G401.6 (cell line): ENCODE results near the gene HBA2.
"Not testable (repeated sequence)": the region's sequence is repeated elsewhere in the genome, so short reads cannot be mapped to it uniquely, and the experiment has no call there.

Experiments used
- FAIRE-seq: peaks from 2 replicates; lab custom pipeline; 2012; peaks lifted over from hg19 to GRCh38; lab: Jason Lieb, UNC

The HBA2 gene

DNA sequence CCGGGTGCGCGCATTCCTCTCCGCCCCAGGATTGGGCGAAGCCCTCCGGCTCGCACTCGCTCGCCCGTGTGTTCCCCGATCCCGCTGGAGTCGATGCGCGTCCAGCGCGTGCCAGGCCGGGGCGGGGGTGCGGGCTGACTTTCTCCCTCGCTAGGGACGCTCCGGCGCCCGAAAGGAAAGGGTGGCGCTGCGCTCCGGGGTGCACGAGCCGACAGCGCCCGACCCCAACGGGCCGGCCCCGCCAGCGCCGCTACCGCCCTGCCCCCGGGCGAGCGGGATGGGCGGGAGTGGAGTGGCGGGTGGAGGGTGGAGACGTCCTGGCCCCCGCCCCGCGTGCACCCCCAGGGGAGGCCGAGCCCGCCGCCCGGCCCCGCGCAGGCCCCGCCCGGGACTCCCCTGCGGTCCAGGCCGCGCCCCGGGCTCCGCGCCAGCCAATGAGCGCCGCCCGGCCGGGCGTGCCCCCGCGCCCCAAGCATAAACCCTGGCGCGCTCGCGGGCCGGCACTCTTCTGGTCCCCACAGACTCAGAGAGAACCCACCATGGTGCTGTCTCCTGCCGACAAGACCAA lies at the start of gene HBA2:
TSS of gene HBA2 (plus strand) at position 503 of the 568 bp plus-strand sequence. CDS start at position 540, 37 bp downstream.
- FAIRE-seq = not testable (repeated sequence)

DNA sequence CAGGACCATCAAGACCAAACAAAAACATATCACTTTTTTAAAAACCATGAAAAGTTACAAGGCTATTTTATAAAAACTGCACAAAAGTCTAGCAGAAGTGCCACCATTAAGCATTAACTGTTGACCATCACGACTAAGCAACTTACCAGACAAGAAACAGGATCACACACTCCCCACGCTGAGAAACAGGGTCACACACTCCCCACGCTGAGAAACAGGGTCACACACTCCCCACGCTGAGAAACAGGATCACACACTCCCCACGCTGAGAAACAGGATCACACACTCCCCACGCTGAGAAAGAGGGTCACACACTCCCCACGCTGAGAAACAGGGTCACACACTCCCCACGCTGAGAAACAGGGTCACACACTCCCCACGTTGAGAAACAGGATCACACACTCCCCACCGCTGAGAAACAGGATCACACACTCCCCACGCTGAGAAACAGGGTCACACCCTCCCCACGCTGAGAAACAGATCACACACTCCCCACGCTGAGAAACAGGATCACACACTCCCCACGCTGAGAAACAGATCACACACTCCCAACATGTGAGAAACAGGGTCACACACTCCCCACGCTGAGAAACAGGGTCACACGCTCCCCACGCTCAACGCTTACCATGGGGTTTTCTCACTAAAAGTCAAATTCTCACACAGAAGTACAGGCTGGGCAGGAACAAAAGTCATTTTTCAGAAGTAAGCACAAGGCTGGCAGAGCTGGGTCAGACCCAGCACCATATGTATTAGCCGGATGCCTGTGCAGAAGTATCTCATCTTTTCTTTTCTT lies 48.9 kb upstream of the HBA2 start:
- FAIRE-seq = not testable (repeated sequence)

DNA sequence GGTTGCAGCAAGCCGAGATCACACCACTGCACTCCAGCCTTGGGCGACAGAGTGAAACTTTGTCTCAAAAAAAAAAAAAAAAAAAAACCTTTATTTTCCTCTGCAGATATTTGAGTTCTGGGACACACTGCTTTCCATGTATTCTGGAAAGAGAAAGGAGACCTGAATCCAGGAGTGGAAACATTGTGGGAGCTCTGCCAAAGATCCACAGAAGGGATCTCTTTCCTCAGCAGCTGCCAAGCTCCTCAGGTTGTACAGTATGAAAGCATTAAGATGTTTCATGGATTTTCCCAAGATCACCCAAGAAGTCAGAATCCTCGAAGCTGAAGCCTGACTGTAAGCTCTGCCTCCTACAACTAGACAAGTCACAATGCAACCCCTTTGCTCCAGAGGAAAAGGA lies 47.7 kb upstream of the HBA2 start:
- no peak for FAIRE-seq

DNA sequence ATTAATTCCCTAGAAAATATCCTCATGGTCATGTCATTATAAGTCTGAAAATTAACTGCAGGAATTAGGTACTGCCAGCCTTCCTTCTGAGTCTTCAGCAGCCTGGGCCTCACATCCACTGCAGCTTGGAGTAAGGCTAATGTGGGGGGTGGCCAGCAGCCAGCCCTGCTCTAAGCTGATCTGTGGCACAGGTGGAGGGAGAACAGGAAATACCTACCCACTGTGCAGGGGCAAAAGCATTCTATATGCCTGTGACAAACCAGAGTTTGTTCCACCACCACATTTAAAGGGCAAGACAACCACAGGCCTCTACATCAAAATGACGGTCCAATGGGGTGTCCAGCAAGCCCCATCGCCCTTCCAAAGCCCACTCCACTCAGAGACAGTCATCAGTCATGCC lies 43.6 kb upstream of the HBA2 start:
- no peak for FAIRE-seq

DNA sequence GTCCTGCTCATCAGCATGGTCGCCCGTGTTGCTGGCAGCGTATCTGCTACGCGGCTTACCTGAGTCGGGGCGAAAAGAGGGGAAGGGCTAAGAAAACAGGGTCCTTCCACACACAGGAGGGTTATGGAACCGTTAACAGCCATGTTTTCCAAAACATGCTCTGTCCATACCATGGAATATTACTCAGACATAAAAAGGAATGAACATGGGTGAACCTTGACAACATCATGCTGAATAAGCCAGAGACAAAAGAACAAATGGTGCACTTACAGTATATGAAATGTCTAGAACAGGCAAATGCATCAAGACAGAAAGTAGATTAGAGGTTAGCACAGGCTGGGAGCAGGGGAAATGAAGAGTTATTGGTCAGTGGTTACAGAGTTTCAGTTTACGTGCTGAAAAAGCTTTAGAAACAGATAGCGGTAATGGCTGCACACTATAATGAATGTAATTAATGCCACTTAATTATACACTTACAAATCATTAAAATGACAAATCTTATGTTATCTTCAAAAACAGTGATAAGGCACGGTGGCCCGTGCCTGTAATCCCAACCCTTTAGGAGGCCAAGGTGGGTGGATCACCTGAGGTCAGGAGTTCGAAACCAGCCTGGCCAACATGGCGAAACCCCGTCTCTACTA lies 42.0 kb upstream of the HBA2 start:
- FAIRE-seq = no peak

DNA sequence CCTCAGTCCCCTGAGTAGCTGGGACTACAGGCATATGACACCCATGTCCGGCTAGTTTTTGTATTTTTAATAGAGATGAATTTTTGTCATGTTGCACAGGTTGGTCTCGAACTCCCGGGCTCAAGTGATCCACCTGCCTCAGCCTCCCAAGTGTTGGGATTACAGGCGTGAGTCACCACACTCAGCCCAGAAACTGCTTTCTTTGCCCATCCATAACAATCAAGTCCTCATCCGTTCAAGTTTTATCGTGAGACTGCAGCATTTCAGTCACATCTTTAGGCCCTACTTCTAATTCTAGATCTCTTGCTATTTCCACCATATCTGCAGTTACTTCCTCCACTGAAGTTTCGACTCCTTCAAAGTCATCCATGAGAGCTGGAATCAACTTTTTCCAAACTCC lies 40.6 kb upstream of the HBA2 start:
- no peak for FAIRE-seq

DNA sequence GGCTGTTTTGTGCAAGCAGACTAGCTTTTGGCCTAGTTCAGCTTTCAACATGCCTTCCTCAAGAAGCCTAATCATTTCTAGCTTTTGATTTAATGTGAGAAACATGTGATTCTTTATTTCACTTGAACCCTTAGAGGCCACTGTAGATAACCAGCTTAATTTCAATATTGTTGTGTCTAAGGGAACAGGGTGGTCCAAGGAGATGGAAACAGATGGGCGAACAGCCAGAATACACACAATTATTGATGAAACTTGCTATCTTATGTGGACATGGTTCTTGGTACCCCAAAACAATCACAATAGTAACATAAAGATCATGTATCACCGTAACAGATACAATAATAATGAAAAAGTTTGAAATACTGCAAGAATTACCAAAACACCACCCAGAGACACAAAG lies 39.0 kb upstream of the HBA2 start:
- no peak for FAIRE-seq

DNA sequence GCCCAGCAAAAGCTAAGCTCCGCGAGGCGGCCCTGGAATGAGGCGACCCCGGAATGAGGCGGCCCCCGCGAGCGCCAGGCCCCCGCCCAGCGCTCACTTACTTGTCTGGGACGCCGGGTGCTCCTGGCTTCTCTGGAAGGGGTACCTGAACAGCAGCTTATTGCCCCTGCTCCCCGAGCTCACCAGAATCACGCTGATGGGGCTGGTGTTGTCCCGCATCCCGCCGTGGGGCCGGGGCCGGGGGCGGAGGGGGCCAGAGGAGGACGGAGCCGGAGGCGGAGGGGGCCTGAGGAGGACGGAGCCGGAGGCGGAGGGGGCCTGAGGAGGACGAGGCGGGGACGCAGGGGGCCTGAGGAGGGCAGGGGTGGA lies 34.6 kb upstream of the HBA2 start:
- FAIRE-seq = no peak

DNA sequence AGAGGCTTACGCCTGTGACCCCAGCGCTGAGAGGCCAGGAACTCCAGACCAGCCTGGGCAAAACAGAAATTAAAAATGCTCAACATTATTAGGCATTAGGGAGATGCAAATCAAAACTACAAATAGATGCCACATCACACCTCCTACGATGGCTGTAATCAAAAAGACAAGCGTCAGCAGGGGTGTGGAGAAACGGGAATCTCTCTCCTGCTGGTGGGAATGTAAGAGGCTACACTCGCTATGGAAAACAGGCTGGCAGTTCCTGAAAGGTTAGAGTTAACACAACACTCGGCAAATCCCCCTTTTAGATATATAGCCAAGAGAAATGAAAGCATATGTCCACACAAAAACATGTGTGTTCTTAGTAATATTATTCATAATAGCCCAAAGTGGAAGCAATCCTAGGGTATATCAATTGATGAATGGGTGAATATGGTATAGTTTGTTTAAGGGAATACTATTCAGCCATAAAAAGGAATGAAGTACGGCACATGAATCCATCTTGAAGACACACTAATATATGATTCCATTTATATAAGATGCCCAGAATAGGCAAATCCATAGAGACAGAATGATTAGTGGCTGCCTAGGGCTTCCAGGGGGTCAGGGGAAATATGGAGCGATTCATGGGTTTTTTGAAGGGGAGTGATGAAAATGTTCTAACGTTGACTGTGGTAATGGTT lies 32.4 kb upstream of the HBA2 start:
- no peak for FAIRE-seq

DNA sequence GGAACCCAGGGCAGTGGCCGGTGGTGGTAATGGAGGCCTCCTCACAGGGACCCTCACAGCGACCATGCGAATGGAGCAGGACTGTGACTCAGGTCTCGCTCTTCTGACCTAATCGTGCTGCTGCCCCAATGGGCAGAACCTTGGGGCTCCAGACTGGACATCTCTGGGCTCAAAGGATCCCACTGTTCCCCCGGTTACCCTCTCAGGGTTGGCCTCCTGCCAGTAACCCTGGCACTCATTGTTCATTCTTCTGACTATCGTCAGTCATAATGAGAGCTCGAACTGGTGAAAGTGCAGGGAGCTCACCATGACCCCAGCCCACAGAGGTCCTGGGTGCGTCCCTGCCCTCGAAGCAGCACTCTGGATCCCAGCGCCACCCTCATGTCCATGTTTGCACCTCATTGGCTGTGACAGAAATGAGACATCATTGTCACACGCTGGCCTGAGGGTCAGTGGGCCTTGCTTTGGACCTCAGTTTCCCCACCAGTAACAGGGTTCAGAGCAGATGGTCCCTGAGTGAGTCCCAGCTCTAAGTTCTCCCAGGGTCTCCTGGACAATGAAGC lies 30.2 kb upstream of the HBA2 start:
- no peak for FAIRE-seq

DNA sequence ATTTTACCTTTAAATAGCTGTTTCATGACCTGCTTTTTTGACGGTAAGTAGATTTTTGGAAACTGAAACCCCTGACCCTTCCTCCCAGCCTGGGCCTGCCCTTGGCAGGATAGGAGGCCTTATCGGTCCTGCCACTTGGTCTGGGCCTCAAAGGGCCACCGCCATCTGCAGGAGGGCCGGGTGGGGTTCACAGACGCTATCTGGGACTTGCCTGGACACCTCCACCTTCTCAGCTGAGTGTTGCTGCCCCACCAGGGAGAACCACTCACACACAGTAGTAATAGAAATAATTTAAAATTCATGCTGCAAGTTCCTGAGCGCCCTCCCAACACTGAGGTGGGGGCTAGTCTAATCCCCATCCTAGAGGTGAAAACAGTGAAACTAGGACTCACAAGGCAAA lies 29.6 kb upstream of the HBA2 start:
- no peak for FAIRE-seq

DNA sequence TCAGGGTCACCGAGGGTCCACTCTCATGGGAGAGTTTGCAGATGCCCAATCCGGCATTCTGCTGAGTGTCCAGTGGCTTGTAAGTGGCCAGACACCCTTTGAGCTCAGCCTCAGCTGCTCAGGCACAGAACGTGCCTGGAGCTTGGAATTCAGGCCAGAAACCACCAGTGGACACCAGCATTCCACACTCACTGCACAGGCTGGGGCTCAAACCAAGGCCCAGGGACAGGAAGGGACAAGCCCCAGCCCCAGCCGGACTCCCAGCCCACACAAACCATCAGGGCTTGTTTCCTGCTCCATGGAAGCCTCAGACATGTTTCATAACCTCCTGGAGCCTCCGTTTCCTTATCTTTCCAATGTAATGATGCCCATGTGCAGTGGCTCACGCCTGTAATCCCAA lies 29.2 kb upstream of the HBA2 start:
- no peak for FAIRE-seq

DNA sequence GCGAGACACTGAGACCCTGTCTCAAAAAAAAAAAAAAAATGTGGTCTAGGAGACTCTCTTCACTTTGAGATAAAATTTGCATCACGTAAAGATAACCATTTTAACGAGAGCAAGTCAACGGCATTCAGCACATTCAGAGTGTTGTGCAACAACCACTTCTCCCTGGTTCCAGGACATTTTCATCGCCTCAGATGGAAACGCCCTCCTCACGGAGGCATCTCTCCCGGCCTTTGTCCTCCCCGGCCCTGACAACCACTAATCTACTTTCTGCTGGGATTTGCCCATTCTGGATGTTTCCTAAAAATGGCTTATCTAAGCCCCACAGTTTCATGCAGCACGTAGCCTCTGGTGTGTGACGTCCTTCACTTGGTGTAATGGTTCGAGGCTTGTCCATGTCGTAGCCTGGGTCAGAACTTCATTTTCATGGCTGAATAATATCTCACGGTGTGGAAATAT lies 27.9 kb upstream of the HBA2 start:
- FAIRE-seq = no peak

DNA sequence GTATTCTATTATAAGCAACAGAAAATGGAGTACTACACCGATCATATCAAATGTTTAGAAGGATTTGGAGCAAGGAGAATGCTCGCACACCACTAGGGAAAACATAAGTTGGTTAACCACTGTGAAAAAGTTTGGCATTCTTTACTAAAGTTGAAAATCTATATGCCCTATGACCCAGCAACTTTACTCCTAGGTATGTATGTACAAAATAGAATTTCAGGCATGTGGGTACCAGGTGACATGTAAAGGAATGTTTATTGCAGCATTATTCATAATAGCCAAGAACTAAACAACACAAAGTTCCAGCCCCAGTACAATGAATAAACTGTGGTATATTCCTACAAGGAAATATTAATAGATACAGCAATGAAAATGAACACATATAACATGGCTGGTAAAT lies 26.0 kb upstream of the HBA2 start:
- FAIRE-seq = no peak

DNA sequence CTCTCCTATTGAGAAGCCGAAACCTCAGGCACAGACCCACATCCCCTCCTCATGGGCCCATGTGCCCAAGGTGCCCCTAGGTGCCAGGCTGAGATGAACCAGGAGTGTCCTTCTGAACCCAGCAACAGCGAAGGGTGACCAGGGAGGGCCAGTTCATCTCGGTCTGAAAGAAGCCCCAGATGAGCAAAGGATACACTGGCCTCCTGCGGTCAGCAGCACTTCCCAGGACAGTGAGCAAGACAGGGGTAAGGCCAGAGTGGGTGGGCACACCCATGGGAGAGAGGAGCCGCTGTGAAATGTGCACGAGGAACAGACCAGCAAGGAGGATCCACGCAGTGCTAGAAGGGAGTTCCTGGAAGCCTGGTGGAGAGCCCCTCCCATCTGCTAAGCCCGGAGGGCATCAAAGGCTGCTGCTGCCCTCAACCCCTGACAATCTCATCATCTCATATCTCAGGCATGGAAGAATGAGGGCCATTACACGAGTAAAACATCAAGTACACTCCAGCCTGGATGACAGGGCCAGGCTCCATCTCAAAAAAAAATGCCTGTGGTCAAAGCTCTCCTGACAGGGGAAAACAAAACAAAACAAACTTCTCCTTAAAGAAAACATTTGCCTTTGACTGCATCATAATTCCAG lies 23.5 kb upstream of the HBA2 start:
- FAIRE-seq = no peak

DNA sequence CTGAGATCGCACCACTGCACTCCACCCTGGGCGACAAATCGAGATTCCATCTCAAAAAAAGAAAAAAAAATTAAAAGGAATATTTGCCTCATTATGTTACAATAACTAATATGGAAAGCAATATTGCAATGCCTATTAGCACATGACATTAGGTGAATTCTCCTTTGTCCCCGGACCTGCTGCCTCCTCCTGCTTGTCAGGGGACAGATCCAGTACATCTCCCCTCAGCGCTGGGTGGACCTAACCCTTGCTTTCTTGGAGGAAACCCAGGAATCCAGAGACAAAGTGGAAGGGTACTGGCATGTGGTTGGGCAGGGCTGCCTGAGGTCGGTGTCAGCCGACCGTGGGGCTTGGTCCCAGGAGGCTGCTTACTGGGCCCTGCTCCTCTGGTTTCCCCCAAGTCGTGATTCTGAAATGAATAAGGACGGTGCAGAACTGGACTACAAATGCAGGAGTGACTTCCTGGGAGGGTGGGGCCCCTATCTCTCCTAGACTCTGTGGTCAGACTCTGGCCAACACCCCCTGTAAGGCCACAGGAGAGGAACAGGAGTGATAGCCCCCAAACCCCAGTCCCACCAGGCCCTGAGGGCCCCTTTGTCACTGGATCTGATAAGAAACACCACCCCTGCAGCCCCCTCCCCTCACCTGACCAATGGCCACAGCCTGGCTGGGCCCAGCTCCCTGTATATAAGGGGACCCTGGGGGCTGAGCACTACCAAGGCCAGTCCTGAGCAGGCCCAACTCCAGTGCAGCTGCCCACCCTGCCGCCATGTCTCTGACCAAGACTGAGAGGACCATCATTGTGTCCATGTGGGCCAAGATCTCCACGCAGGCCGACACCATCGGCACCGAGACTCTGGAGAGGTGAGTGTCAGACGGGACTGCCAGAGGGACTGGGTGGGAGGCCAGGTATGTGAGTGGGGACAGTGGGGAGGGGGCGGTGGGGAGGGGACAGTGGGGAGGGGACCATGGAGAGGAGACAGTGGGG lies 20.2 kb upstream of the HBA2 start, which contains the start of gene HBZ:
TSS of gene HBZ (plus strand) at position 504 of the 988 bp plus-strand sequence. CDS start at position 770, 266 bp downstream.
- no peak for FAIRE-seq

DNA sequence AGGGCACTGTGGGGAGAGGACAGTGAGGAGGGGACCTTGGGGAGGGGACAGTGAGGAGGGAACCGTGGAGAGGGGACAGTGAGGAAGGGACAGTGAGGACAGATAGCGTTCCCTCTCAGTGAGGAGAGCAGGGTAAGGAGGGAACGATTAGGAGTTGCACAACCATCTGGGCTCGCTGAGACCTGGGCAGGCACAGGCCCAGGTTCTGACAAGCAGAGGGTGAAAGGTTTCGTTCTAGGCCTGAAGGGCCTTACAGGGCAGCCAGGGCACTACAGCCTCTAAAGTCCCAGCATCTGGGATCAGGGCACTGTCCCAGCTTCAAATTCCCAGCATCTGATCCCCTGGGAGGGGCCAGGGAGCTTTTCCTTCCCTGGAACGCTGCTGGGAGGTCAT lies 19.6 kb upstream of the HBA2 start:
- peak; percentile 3 for FAIRE-seq

DNA sequence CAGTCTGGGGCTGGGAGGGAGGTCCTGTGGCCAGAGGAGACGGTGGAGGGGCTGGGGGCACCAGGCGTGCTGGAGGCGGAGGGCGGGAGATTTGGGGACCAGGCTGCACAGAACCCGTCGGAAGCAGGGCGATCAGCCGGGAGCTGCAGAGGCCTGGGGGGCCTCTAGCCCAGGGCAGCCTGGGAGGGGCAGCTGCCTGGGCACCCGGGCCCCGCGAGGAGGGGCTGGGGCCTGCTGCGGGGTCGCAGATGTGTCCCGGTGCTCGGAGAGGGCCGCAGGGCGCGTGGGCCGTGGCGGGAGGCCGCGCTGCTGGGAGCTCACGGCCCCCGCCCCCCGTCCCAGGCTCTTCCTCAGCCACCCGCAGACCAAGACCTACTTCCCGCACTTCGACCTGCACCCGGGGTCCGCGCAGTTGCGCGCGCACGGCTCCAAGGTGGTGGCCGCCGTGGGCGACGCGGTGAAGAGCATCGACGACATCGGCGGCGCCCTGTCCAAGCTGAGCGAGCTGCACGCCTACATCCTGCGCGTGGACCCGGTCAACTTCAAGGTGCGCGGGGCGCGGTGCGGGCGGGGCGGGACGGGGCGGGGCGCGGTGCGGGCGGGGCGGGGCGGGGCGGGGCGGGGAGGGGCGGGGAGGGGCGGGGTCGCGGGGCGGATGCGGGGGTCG lies 19.0 kb upstream of the HBA2 start:
- not testable (repeated sequence) for FAIRE-seq

DNA sequence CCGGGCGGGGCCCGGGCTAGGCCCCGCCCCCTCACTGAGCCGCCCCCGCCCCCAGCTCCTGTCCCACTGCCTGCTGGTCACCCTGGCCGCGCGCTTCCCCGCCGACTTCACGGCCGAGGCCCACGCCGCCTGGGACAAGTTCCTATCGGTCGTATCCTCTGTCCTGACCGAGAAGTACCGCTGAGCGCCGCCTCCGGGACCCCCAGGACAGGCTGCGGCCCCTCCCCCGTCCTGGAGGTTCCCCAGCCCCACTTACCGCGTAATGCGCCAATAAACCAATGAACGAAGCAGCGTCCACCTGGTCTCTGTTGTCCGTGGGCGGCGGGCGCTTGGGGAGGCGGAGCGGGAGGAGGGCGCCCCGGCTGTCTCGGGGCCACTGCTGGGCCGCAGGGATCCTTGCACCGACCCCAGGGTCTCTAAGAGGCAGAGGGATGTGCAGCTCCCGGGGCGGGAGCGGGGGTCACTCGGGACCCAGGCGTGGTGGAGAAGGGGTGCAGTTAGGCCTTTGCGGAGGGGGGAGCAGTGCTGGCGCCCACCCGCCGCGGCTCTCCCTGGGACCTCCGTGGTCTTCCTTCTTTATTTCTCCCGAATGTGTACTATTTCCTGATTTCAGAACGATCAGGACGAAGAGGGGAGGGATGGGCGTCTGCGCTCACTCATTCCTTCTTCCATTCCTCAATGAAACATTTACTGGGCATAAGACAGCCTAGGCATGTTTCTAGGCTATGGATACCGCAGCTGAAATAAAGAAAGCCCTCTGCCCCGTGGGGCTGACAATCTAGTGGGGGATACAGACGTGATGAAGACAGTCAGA lies 18.3 kb upstream of the HBA2 start:
- no peak for FAIRE-seq
